Breast epithelium (tissue), 3 donors: ENCODE results near the gene F5.

ENCODE experiments used
- POLR2A ChIP-seq: fragments of 450-650 bp; IDR thresholded peaks from one replicate; pipeline ENCODE4 v1.6.1; 2016; ENCODE audit warnings: antibody characterized with exemption, mild to moderate bottlenecking, moderate library complexity
- POLR2AphosphoS5 ChIP-seq, 3 donors: sonication (generic); formaldehyde crosslinking; IDR thresholded peaks; one replicate each; pipeline ENCODE4 v1.6.1; 2017; ENCODE audit warnings: antibody characterized with exemption in 3 of 3
- TF ChIP-seq, protein P1 (sequence below), 3 donors: fragments of 450-650 bp; IDR thresholded peaks; one replicate each; pipeline ENCODE4 v1.5.1; 2016 to 2017; ENCODE audit warnings: antibody characterized with exemption in 3 of 3, mild to moderate bottlenecking in 3 of 3, moderate library complexity in 3 of 3

- TF ChIP-seq, protein P1, sequence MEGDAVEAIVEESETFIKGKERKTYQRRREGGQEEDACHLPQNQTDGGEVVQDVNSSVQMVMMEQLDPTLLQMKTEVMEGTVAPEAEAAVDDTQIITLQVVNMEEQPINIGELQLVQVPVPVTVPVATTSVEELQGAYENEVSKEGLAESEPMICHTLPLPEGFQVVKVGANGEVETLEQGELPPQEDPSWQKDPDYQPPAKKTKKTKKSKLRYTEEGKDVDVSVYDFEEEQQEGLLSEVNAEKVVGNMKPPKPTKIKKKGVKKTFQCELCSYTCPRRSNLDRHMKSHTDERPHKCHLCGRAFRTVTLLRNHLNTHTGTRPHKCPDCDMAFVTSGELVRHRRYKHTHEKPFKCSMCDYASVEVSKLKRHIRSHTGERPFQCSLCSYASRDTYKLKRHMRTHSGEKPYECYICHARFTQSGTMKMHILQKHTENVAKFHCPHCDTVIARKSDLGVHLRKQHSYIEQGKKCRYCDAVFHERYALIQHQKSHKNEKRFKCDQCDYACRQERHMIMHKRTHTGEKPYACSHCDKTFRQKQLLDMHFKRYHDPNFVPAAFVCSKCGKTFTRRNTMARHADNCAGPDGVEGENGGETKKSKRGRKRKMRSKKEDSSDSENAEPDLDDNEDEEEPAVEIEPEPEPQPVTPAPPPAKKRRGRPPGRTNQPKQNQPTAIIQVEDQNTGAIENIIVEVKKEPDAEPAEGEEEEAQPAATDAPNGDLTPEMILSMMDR (IDR thresholded peaks at IDR 0.05): no peak
- TF ChIP-seq POLR2A: no peak
- no peak for TF ChIP-seq POLR2AphosphoS5 (IDR thresholded peaks at IDR 0.05)
Observed at GRCh38 chr1:169530448-169530847, 55.8 kb downstream of the F5 start.
